ENCODE results near the gene JAKMIP2.
"Not testable (repeated sequence)": the region's sequence is repeated elsewhere in the genome, so short reads cannot be mapped to it uniquely, and the experiment has no call there.

The JAKMIP2 gene

GRCh38 chr5:147582272-147582671 lies 200.3 kb downstream of the JAKMIP2 start:
- not testable (repeated sequence) for DNase-seq

DNA sequence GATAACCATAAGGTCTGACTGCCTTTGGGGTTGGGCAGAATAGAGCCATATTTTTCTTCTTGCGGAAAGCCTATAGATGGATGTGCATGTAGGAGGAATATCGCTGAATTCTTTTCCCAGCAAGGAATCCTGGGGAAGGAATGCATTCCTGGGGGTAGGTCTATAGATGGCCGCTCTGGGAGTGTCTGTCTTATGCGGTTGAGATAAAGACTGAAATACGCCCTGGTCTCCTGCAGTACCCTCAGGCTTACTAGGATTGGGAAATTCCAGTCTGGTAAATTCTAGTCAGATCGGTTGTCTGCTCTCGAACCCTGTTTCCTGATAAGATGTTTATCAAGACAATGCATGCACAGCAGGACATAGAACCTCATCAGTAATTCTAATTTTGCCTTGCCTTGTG lies 202.1 kb downstream of the JAKMIP2 start:
- not testable (repeated sequence) for DNase-seq

- no peak for DNase-seq
These were observed 204.1 kb downstream of the JAKMIP2 start for GRCh38 chr5:147578228-147579024.

GRCh38 chr5:147576646-147577535 lies 205.6 kb downstream of the JAKMIP2 start:
- DNase-seq: peak; percentile 1

DNA sequence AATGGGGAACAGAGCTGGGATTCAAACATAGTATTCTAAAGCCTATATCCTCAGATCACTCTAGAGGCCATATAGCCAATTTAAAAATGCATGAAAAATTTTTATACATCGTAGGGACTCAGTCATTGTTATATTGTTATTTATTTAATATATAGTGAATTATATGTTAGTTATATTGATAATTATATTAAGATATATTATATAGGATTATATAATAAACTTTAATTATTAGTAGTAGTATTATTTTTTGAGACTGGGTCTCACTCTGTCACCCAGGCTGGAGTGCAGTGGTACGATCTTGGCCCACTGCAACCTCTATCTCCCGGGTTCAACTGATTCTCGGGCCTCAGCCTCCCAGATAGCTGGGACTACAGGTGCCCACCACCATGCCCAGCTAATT lies 206.9 kb downstream of the JAKMIP2 start:
- no peak for DNase-seq

GRCh38 chr5:147573211-147573610 lies 209.3 kb downstream of the JAKMIP2 start:
- DNase-seq: no peak

DNA sequence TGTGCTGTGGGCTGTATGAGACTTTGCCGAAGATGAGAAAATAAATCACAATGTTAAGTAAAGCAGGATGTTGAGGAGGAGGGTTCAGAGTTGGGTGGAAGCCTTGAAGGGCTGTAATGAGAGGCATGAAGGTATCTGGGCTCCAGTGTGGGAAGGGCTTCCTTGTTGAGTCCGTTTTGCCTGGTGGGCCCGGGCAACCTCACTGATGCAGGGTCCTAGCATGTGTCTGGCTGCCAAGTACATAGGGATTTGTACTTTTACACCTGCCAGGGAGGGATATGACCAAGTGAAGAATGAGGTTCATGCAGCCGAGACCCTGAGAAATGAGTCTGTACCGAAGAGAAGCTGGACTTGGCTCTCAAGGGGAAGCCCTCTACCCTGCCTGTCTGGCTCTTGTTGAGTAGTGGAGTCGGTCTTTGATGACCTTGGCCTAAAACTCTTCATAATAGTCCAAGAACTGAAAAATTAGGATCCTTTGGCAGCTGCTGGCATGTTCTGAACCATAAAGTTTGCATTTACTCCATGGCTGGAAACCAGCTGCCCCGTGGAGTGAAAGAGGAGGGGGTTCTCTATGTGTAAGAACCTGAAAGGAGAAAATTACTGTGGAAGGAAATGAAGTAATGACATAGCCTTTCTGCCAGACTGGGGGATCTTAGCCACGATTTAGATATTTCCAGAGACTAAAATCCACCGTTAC lies 213.7 kb downstream of the JAKMIP2 start:
- no peak for DNase-seq

GRCh38 chr5:147567917-147568598 lies 214.5 kb downstream of the JAKMIP2 start:
- DNase-seq: no peak

GRCh38 chr5:147565524-147565923 lies 217.0 kb downstream of the JAKMIP2 start:
- no peak for DNase-seq

- DNase-seq: no peak
These were observed 218.4 kb downstream of the JAKMIP2 start for GRCh38 chr5:147564124-147564486.

GRCh38 chr5:147563466-147564123 lies 218.9 kb downstream of the JAKMIP2 start:
- no peak for DNase-seq

DNA sequence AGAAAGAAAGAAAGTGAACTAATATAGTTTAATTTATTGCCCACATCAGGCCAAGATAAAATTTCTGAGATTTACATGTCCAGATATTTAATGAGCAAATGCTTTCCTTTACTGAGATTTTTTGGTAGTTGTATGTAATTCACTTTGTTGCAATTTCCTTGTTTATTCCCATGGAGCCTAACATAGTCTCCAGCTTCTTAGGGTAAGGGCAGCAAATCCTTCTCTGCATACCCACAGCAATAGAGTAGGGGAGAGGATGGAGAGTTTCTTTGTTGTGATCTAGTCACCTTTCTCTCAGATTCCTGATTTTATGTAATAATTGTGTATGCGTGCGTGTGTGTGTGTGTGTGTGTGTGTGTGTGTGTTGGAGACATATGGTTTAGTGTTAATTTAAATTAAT lies 221.1 kb downstream of the JAKMIP2 start:
- DNase-seq: no peak

DNA sequence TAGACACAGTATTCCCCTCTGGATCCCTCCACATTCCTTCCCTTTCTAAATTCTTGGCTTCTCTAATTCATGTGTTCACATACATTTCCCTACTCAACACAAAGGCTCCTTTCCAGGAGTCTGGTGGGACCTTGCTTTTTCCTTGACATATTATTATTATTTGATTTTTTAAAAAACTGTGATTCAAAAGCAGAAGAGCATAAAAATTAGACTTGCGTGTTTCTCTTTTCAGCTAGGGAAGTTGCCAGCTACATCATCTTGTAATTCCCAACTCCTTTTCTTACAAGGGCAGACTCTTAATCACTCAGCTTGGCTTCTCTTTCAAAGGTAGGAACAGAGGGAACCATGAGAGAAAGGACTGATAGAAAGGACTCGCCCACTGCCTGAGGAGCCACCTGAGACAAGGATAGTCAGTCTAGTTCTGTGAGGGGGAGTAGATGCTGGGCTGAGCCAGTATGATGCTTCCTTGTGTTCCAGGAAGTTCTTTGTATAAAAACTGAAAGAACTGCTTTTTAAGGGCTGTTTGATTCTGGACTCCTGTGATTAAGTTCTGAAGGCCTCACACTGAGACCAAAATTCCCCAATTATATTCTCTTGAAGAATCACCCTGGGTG lies 221.7 kb downstream of the JAKMIP2 start:
- no peak for DNase-seq

GRCh38 chr5:147559749-147560148 lies 222.8 kb downstream of the JAKMIP2 start:
- DNase-seq: no peak

- DNase-seq: no peak
These were observed 223.7 kb downstream of the JAKMIP2 start for GRCh38 chr5:147558826-147559225.

DNA sequence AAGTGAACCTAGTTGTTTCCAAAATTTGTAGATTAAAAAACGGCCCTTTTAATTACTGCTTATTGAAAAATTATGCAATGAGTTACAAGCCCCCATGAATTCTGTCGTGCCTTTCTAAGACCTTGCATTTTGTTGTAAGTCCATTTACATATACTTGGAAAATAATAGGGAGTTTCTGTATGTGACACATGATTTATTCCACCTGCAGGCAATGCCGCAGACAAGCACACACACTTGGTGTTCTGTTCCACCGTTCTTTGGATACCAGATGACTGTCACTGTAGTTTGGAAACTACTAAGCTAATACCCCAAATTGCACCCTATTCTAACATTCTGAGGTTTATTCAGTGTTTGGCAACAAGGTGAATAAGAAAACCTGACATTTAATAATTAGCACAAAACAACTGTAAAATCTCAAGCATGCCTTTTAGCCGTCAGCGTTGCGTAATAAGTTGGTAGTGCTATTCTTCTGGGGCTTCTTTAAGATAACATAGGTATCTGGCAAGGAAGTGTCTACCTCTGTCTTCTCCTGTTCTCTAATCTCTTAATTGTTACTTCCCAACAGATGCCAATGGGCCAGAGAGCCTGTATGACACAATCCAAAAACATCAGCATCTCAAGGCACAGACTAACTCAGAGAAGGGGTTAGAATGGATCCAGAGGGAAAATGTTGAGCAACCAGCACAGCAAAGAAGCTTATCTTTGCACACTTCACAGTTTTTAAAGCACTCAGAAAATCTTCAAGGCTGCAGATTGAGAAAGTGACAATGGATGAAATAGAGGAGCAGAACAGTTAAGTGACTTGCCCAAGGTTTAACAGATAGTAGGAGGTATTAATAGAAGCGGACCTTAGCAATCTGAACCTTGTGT lies 224.4 kb downstream of the JAKMIP2 start:
- DNase-seq: no peak

DNA sequence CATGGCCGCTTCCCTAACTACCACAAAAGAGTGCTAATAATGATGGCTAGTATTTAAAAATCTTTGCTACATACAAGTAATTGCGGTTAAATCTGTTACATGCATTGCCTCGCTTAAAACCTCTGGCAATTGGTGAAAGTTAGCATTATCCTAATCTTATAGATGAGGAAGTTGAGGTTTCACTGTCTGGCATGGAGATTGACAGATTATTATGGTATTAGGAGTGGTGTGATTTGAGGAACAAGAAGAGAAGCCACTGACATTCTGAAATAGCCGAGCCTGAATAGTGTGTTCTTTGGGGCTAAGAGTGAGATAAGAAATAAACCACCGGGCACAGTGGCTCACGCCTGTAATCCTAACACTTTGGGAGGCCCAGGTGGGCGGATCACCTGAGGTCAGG lies 227.4 kb downstream of the JAKMIP2 start:
- no peak for DNase-seq

DNA sequence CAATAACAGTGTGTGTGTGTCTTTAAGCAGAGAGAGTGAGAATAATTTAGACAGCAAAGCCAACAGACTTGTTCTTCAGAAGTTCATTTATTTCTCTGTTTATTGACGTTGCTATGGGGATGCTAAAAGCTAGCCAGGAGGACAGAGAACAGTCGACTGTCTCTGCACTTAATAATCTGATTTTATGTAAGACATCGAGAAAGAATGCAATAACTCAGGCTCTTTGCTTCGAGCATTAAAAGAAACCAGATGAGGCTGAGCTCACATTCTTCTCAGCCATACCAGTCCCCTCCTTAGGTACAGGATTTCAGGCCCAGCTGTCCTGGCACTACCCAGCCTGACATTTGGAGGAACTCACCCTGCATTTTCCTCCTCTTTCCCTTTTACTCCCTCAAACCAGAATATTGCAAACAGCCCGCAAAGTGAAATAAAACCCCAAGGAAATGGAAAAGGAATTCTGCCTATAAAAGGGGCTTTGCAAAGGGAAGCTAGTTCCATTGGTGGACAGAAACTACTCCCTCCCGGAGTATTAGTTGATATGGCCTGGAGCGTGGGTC lies 228.2 kb downstream of the JAKMIP2 start:
- no peak for DNase-seq

- DNase-seq: not testable (repeated sequence)
These were observed 228.7 kb downstream of the JAKMIP2 start for GRCh38 chr5:147553817-147554216.

DNA sequence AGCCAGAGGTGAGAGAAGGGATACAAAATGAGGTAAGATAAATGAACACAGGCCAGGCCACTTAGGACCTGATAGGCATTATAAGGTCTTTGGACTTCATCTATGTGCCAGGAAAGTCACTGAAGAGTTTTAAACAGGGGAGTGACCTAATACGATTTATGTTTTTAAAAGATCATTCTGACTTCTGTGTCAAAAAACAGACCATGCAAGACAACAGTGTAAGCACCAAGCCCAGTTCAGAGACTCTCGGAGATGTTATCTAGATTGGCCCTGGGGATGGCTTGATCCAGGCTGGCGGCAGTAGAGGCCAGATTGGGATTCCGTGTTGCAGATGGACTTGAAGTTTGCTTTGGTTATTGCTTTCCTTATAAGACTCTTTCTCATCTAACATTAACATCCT lies 229.6 kb downstream of the JAKMIP2 start:
- no peak for DNase-seq

All from CD4-positive, alpha-beta T cell treated with Interleukin-6 for 4 hours (primary cell).